KBM-7 (cell line): ENCODE results near the gene CA7.

ENCODE experiments used
- DNase-seq: peaks from one replicate; pipeline ENCODE4 v3.0.0-alpha.2; 2015
- in situ Hi-C: fragments of 300-500 bp; cut with MboI; formaldehyde crosslinking; loops from 2 replicates; pipeline ENCODE4 v1.14.3; 2020; ENCODE audit warnings: low sequenced_read_pairs, low pct_unique_long_range_greater_than_20kb, mixed read lengths

The CA7 gene

DNA sequence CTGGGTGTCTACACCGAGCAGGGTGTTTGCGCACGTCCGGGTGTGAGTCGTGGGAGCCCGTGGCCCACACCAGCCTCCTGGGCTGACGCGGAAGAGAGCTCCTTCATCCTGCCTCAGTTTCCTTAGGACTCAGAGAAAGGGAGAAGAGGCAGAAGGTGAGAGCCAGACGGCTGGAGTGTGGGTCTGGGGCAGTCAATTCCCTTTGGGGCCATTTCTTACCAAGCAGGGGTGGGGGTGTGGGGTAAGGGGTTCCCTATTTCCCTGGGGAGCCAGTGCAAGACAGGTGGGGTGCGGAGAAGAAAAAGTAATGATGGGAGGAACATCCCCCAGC lies 831 bp downstream of the CA7 start:
- in situ Hi-C loops = no loop called here
- DNase-seq = no peak

DNA sequence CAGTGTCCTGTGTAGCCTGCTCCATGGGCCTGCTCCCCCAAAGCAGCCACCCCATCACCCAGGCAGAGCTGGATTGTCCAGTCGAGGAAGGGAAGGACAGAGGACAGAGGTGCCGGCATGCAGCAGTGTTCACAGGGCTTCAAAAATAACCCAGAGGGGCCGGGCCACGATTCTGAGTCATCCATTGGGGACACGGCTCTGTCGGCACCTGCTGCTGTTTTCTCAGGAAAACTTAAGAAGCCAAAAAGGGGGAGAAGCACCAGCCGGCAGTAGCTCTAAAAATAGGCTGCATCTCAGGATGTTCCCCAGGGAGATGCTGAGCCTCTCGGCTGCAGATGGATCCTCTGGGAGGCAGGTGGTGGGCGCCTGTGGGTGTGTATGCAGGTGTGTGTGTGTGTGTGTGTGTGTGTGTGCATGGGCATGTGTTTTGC lies 1.6 kb downstream of the CA7 start:
- no peak for DNase-seq

DNA sequence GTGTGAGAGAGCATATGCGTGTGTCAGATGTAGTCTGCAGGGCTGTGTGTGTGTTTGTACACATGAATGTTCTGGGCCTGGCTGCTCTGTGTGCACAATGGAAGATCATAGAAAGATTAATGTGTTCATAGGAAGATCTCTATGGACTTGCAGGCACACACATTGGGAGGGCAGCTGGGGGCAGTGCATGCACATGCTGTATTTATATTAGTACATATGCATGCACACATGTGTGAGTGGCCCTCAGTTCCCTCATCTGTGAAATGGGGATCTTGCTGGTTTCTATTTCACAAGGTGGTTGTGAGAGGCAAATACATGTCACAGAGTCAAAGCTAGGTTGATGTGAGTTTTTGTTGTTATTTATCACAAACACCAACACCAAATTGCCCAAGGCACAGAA lies 2.1 kb downstream of the CA7 start:
- in situ Hi-C loops = no loop called here
- no peak for DNase-seq

More for the DNA sequence above, 1.6 kb downstream of the CA7 start:
- in situ Hi-C loops = no loop called here

DNA sequence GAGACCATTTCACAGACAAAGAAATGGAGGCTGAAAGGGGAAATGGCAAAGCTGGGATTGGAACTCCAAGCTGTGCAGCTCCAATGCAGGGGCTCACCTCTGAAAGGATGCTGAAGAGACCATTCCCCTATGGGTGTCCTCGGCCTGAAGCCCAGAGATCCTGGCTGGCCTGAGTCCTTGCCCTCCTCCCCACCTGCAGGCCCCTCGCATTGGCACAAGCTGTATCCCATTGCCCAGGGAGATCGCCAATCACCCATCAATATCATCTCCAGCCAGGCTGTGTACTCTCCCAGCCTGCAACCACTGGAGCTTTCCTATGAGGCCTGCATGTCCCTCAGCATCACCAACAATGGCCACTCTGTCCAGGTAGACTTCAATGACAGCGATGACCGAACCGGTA lies 2.6 kb downstream of the CA7 start:
- in situ Hi-C loops = no loop called here
- no peak for DNase-seq

DNA sequence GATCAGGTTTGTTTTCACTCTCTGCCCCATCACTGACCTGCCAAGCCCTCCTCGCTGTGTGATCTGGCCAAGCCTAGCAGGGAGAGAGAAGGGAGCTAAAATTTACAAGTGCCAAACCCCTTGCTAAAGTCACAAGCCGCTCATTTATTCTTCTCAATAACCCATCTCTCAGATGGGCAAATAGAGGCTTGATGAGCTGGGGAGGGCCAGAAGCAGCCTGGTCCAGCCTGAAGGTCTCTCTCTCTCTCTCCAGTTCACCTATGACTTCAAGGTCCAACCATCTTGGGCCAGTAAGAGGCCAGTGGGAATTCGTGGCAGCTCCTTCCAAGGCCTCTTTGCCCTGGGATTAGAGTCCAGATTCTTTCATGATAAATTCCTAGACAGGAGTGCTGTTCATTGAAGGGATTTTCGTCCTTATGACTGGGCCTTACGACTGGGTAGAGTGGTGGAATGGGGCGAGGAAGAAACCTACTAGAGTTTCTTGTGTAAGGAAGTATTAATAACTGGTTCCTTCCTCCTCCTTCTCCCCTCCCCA lies 3.4 kb downstream of the CA7 start:
- DNase-seq = no peak
- in situ Hi-C loops = no loop called here

DNA sequence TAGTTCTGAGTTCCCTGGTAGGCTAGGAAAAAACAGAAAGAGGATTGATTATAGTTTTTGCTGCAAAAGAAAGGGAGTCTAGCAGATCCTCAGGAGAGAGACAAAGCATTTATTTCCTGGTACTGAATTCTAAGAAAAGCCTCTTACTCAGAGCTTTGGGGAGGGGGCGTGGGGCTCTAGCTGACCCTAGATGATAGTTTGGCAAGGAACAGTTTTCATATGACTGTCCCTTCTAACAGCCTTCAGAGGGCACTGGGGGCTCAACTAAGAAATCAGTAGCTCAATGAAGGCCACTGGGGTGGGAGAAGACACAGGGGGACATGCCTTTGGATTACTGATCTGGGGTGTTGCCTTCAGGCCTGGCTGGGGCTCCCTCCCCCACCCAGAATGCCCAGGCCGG lies 4.0 kb downstream of the CA7 start:
- in situ Hi-C loops = no loop called here
- DNase-seq = no peak

DNA sequence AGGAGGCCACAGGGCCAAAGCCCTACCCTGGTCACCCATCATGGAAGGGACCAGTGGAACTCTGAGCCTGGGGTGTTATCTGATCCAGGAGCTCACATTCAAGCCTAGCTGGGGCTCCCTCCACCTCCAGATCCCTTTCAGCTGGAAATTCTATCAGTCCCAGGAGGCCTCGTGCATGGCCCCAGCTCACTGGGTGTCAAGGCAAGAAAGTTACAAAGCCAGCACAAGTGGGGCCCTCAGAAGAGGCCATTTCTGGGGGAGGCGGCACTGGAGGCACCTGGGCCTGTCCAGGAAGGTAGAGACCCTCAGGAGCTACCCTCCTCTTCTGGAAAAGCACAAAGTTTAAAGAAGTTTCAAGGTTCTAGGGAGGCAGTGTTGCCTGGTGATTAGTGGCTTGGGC lies 4.8 kb downstream of the CA7 start:
- no peak for DNase-seq
- in situ Hi-C loops = no loop called here

DNA sequence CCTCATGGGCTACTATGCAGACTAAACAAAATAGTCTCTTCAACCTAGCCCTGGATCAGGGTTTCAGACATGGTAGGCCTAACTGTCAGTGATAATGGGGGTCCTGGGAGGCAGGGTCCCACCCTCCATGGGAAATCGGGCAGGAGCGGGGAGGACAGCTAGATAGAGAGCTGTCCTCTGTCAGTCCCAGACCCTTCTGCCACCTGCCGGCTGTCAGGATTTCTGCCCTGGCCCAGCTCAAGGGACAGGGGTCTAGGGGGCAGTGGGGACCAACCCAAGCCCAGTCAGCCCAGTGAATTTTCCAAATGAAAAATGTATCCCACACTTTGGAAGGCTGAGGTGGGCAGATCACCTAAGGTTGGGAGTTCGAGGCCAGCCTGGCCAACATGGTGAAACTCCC lies 5.3 kb downstream of the CA7 start:
- no peak for DNase-seq
- in situ Hi-C loops = no loop called here

DNA sequence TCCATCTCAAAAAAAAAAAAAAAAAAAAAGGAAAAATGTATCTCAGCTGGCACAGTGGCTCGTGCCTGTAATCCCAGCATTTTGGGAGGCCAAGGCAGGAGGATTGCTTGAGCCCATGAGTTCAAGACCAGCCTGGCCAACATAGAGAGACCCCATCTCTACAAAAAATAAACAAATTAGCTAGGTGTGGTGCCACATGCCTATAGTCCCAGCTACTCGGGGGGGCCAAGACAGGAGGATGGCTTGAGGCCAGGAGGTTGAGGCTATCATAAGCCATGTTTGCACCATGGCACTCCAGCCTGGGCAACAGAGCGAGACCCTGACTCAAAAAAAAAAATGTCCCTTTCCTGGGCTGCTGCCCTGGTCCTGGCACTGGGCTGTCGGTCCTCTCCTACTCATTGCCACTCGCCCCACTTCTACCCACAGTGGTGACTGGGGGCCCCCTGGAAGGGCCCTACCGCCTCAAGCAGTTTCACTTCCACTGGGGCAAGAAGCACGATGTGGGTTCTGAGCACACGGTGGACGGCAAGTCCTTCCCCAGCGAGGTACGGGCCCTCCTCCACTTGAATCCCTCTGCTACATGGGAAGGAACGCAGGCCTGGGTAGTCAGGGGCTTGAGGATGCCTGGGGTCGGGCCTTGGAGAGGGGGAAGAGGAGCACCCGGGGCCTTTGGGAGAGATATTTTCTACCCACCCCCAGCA lies 6.1 kb downstream of the CA7 start:
- in situ Hi-C loops = loop anchor here (25.0 kb wide), 1 partner anchor 438 kb away; no protein-coding TSS in a partner anchor

DNA sequence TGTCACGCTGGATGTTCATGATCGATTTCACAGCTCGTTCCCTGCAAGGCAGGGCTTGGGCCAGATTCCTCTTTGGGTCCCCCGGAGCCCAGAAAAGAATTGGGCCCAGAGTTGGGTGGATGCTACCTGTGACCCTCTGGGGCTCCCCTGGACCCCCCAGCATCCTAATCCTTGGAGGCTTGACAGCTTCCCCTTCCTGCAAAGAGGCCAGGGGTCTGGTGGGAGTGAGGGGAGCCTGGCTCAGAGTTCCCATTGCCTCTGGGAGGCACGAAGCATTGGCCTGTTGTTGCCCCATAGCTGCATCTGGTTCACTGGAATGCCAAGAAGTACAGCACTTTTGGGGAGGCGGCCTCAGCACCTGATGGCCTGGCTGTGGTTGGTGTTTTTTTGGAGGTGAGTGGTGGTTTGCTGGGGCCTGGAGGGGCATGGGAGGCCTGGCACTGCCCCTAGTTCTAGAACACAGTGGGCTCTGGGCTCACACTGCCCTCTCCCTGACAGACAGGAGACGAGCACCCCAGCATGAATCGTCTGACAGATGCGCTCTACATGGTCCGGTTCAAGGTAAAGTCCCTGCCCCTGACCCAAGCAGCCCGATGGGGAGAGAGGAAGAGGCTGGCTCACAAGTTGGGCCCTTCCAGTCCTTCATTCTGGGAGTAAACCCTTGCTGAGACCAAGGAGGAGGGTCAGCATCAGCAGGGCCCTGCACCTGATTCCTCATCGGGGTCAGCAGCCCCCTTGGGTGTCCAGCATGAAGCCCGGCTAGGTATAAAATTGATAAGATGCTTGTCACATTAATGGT lies 7.2 kb downstream of the CA7 start:
- in situ Hi-C loops = loop anchor here (25.0 kb wide), 1 partner anchor 439 kb away; no protein-coding TSS in a partner anchor
- no peak for DNase-seq

More for the DNA sequence above, 6.1 kb downstream of the CA7 start:
- DNase-seq = no peak

DNA sequence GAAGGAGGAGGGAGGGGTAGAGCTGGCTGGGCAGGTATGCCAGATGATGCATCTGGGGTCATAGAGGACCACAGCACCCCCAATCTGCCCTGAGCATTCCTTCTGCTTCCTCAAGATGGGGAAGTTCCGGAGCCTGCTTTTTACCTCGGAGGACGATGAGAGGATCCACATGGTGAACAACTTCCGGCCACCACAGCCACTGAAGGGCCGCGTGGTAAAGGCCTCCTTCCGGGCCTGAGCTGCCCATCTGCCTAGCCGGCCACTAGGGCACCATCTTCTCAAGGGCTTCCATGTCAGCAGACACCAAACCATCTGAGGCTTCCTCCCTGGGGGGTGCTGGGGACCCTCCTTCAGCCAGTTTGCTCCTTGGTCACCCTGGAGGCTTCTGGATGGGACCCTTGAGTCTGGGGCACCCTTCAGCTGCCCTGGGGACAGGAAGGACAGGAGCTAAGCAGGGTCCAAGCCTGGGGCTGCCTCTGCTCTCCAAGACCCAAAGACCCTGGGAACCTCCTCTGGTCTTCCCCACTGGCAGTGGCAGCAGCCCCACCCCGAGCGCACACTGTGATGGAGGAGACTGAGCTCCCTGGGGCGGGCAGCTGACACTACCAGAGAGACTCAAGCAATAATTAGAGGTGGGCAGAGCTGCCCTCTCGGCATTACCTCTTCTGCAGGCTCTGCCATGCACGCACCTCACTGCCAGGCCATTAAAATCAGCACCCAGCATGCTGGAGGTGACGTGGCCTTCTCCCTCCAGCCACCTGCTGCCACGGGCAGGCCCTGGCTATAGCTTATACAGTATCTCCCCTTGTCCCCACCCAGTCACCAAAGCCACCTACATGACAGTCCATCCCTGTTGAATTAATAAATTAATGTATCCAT lies 9.3 kb downstream of the CA7 start:
- peak; percentile 35 for DNase-seq
- in situ Hi-C loops = loop anchor here (25.0 kb wide), 1 partner anchor 441 kb away; no protein-coding TSS in a partner anchor

DNA sequence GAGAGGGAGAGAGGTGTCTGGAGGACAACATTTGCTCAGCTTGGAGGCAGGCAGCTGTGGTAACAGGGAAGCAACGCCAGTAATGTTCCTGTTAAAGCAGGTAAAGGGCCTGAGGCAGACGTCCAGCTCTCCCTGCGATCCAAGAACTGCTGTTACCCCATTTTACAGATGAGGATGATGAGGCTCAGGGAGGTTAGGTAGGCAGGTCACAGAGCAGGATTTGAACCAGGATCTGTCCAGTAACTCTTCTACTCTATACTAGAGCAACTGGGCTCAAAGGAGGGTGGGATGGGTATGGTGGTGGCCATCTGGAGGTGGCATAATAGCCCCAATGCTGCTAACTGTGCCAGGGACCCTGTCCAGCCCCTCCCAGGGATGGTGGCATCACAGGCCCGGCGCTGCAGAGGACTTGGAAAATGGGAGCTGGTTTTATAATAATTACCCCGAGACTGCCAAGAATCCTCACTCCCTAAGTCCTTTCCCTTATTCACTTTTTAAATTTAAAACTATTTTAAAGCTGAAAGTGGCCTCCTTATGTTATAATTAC lies 12.0 kb downstream of the CA7 start:
- no peak for DNase-seq
- in situ Hi-C loops = loop anchor here (25.0 kb wide), 1 partner anchor 444 kb away; no protein-coding TSS in a partner anchor

DNA sequence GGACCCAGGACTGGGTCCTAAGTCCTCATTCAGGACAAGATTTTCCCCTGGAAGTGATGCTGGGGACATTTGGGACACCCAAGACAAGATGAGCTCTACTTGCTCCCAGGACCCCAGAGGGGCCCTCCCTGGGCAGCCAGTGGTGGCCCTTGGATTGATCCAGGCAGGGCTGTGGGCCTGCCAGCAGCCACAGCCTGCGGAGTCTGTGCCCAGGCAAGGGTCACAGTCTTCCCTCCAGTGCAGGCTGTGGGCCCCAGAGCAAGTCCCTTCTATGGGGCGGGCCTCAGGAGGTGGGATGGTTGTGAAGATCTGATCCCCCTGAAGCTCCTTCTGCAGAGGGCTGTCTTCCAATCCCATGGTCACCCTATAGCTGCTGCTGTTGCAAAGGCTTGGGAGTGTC lies 12.6 kb downstream of the CA7 start:
- in situ Hi-C loops = loop anchor here (25.0 kb wide), 1 partner anchor 444 kb away; no protein-coding TSS in a partner anchor
- no peak for DNase-seq

DNA sequence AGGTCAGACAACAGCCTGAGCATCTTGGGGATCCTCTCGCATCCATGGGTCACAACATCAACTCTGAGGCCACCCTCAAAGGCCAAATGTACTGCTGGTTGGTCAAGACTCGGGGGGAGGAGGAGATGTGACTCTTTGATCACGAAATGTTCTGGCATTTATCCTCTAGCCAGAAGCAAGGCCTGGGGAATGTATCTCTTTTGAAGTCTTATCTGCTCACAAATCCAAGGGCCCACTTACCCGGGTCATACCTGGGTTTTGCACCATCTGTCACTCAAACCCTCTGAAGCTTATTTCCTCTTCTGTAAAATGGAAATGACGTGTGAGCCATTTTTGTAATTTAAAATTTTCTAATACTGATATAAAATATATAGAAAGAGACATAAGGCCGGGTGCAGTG lies 13.2 kb downstream of the CA7 start:
- DNase-seq = no peak
- in situ Hi-C loops = loop anchor here (25.0 kb wide), 1 partner anchor 445 kb away; no protein-coding TSS in a partner anchor

DNA sequence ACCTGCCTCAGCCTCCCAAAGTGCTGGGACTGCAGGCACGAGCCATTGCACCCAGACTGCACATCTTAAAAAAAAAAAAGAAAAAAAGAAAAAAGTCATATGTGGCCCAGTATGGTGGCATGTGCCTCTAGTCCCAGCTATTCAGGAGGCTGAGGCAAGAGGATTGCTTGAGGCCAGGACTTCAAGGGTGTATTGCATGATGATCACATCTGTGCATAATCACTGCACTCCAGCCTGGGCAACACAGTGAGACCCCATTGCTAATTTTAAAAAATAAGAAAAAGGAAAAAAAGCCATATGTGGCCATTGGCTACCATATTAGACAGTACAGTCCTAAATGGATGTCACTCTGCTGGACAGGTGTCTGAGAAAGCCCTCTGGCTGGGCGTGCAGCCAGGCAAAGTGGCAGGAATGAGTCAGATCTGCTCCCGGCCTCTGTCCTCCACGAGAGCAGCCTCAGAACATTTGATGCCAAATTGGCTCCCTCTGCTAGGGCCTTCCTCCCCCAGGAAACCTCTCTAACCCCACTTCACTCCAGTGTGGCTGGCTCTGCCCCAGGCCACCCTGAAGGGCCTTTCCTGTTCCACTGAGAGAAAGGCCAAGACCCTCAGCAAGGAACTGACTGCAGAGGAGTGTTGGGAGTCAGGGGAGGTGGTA lies 14.7 kb downstream of the CA7 start:
- no peak for DNase-seq

DNA sequence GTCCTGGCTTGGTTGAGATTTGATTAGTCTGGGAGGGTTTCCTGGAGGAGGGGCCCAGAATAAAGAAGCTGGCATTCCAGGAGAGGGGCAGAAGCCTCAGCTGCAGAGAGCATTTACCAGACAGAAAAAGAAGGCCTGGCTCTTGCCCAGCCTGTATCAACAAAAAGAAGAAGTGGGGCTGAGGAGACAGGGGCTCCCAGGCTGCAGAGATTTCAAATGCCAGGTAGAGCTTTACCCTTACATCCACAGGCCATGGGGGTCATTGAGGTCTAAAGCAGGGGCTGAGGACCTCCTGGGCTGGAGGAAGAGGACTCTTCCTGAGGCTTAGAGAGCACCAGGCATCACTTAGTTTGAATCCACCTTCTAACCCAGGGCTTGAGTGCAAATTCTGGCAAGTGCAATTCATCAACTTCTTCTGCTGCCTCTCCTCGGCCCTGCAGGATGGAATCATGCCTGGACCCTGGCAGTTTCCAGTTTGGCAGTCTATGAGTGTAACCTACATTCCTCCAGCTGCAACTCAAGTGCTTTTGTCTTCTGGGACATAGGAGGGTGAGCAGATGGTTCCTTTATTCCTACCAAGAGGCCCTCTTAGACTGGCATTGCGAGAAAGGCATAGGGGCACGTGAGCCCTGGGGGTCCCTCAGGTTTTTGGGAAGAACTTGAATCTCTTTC lies 15.3 kb downstream of the CA7 start:
- in situ Hi-C loops = loop anchor here (25.0 kb wide), 1 partner anchor 447 kb away; no protein-coding TSS in a partner anchor
- DNase-seq = no peak

More for the DNA sequence above, 14.7 kb downstream of the CA7 start:
- in situ Hi-C loops = loop anchor here (25.0 kb wide), 1 partner anchor 447 kb away; no protein-coding TSS in a partner anchor

DNA sequence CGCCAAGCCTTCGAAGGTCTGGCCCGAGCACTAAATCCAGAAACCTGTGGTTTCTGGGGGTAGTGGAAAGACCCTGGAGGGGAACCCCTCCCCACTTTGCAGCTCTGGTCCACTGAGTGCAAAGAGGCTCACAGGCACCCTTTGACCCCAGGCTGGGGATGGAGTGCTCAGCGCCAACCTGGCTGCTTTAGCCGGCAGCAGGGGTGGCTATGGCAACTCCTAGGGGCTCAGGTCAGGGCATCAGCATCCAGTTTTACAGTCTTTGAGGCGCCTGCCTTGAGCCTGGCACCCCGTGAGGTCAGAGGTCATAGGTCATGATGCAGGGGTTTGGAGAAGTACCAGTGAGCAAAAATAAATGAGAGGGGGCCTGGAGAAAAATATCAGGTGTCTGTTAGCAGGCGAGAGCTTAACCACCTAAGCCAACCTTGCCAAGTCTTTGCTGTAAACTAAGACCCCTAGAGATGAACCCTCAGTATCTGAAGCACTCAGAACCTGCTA lies 17.9 kb downstream of the CA7 start:
- in situ Hi-C loops = loop anchor here (25.0 kb wide), 1 partner anchor 450 kb away; no protein-coding TSS in a partner anchor
- no peak for DNase-seq
